HFFc6 (cell line): ENCODE measurements around the gene SCTR. TPM values are rescaled to one million over a fixed set of nuclear protein-coding genes. Genes with fewer than 3 reads are reported as not detected.

Experiments used
- DNase-seq: peaks from one replicate; pipeline ENCODE4 v3.0.0-alpha.2; 2018
- H3K27ac Mint-ChIP-seq: 2 replicates; pipeline ENCODE4 v1.8.0; 2020; ENCODE audit warnings: mild to moderate bottlenecking, mixed read lengths
- H3K27me3 Mint-ChIP-seq: 2 replicates; pipeline ENCODE4 v1.8.0; 2021; ENCODE audit warnings: mild to moderate bottlenecking, moderate library complexity, mixed read lengths; ENCODE audit not compliant: insufficient read depth
- H3K36me3 Mint-ChIP-seq: 2 replicates; pipeline ENCODE4 v1.8.0; 2021; ENCODE audit warnings: low read depth, mixed read lengths
- H3K4me1 Mint-ChIP-seq: 2 replicates; pipeline ENCODE4 v1.8.0; 2020; ENCODE audit warnings: low read depth, mixed read lengths
- H3K4me3 Mint-ChIP-seq: 2 replicates; pipeline ENCODE4 v1.8.0; 2020; ENCODE audit warnings: mild to moderate bottlenecking, moderate library complexity, mixed read lengths
- H3K9me3 Mint-ChIP-seq: 2 replicates; pipeline ENCODE4 v1.8.0; 2020; ENCODE audit warnings: mild to moderate bottlenecking, mixed read lengths
- CTCF ChIP-seq: fragments of 200-600 bp; sonication (generic); IDR thresholded peaks from 2 replicates; pipeline ENCODE4 v1.5.0; 2021; ENCODE audit warnings: antibody characterized with exemption, mild to moderate bottlenecking
- total RNA-seq, 6 experiments: library from RNA; stranded (reverse); fragmentation: NEBNext Ultra II Directional; extraction: Animal tissue kit (Norgen Biotek cat#: 25700); gene quantifications; 2 replicates in 1 of 6; 3 replicates in 5 of 6; pipeline ENCODE4 v1.2.3, GENCODE V29; 2021

SCTR gene
- total RNA-seq, 6 experiments from 2014 or later = not detected

GRCh38 chr2:119491776-119492525, 32.3 kb downstream of the SCTR start:
- Mint-ChIP-seq H3K9me3 (no peaks in the 10 kb centered on the region), H3K27me3 (peaks cover 21% of the 10 kb centered on the region), H3K4me1 (peaks cover 13% of the 10 kb centered on the region), H3K36me3 (no peaks in the 10 kb centered on the region), H3K4me3 (no peak overlapping the region), H3K27ac (no peak overlapping the region; the same call in 1 of the 2 replicates)
- DNase-seq = peak; percentile 58
- TF ChIP-seq CTCF = no peak

GRCh38 chr2:119490653-119491195, 33.6 kb downstream of the SCTR start:
- DNase-seq = no peak
- TF ChIP-seq CTCF = no peak

GRCh38 chr2:119490106-119490505, 34.2 kb downstream of the SCTR start:
- Mint-ChIP-seq H3K36me3 (no peaks in the 10 kb centered on the region), H3K27me3 (peaks cover 16% of the 10 kb centered on the region), H3K4me1 (peaks cover 13% of the 10 kb centered on the region), H3K4me3 (no peak overlapping the region), H3K9me3 (no peaks in the 10 kb centered on the region), H3K27ac (no peak overlapping the region)
- no peak for TF ChIP-seq CTCF
- DNase-seq = no peak

More at GRCh38 chr2:119490653-119491195, 33.6 kb downstream of the SCTR start:
- Mint-ChIP-seq H3K27ac (no peak overlapping the region), H3K4me1 (peaks cover 13% of the 10 kb centered on the region), H3K9me3 (no peaks in the 10 kb centered on the region), H3K36me3 (no peaks in the 10 kb centered on the region), H3K4me3 (no peak overlapping the region), H3K27me3 (peaks cover 20% of the 10 kb centered on the region)

GRCh38 chr2:119489232-119489952, 34.9 kb downstream of the SCTR start:
- DNase-seq = no peak
- Mint-ChIP-seq H3K27ac (no peak overlapping the region), H3K4me1 (peaks cover 13% of the 10 kb centered on the region), H3K9me3 (no peaks in the 10 kb centered on the region), H3K27me3 (peaks cover 18% of the 10 kb centered on the region), H3K36me3 (no peaks in the 10 kb centered on the region), H3K4me3 (no peak overlapping the region)
- TF ChIP-seq CTCF = no peak

GRCh38 chr2:119488245-119489214, 35.8 kb downstream of the SCTR start:
- DNase-seq = no peak
- Mint-ChIP-seq H3K9me3 (no peaks in the 10 kb centered on the region), H3K27me3 (peaks cover 19% of the 10 kb centered on the region), H3K4me1 (peaks cover 13% of the 10 kb centered on the region), H3K4me3 (no peak overlapping the region), H3K27ac (no peak overlapping the region), H3K36me3 (no peaks in the 10 kb centered on the region)
- 0 out of 2 replicates have a peak, but pooled peaks have one; percentile 12 for TF ChIP-seq CTCF
